K562 (cell line): ENCODE results near the gene BAD. TPM values are rescaled to one million over a fixed set of nuclear protein-coding genes. Genes with fewer than 3 reads are reported as not detected.

Experiments used
- CHD4 ChIP-seq: fragments of 200-600 bp; sonication (generic); IDR thresholded peaks from 3 replicates; pipeline ENCODE4 v1.6.1; 2012; ENCODE audit warnings: low read depth, mild to moderate bottlenecking, mixed read lengths, low read length, inconsistent platforms; ENCODE audit not compliant: insufficient read depth, insufficient replicate concordance, poor library complexity, severe bottlenecking
- IRF2 ChIP-seq: sonication (generic); formaldehyde crosslinking; IDR thresholded peaks from 2 replicates; pipeline ENCODE4 v1.8.1; 2022; ENCODE audit warnings: mild to moderate bottlenecking, missing genetic modification reagents
- PHF21A ChIP-seq: fragments of 450-650 bp; IDR thresholded peaks from 2 replicates; pipeline ENCODE4 v1.6.1; 2017; ENCODE audit warnings: low read depth, borderline replicate concordance
- SIN3B ChIP-seq: fragments of 450-650 bp; IDR thresholded peaks from 2 replicates; pipeline ENCODE4 v1.6.1; 2017; ENCODE audit warnings: low read depth, mild to moderate bottlenecking, moderate library complexity
- TFE3 ChIP-seq: fragments of 450-650 bp; formaldehyde crosslinking; IDR thresholded peaks from 2 replicates; pipeline ENCODE4 v1.4.0; 2020; ENCODE audit warnings: mild to moderate bottlenecking, mixed read lengths
- ZNF407 ChIP-seq: fragments of 450-650 bp; IDR thresholded peaks from 2 replicates; pipeline ENCODE4 v1.6.1; 2016; ENCODE audit warnings: low read depth
- ZSCAN29 ChIP-seq: fragments of 450-650 bp; IDR thresholded peaks from 2 replicates; pipeline ENCODE4 v1.6.1; 2017
- polyA plus RNA-seq, 8 experiments: library from polyadenylated mRNA; depleted of rRNA in 4 of 8; stranded (reverse) in 5 of 8; unstranded in 3 of 8; fragments of >200 nt; fragmentation: Nextera tagmentation in 2 of 8; fragmentation: Illumina TruSeq in 1 of 8; extraction: Ambion mirVana in 2 of 8; extraction: Trizol in 1 of 8; gene quantifications; 2 replicates each; pipeline versions ENCODE4 v1.2.1 to v1.2.3, GENCODE V29; 2011 to 2014; ENCODE audit warnings: inconsistent platforms in 1 of 8, missing spikeins in 1 of 8
- total RNA-seq, 7 experiments: library from RNA; depleted of rRNA in 6 of 7; stranded (reverse); fragments of >200 nt in 6 of 7; fragmentation: Illumina TruSeq in 2 of 7; extraction: Trizol in 2 of 7; gene quantifications; 2 replicates each; pipeline versions ENCODE4 v1.2.1 to v1.2.3, GENCODE V29; 2011 to 2021; ENCODE audit warnings: low replicate concordance in 1 of 7
- TF ChIP-seq, protein P1 (sequence below), 2 experiments: fragments of 450-650 bp; IDR thresholded peaks; 2 replicates each; pipeline ENCODE4 v1.6.1; 2016; ENCODE audit warnings: mild to moderate bottlenecking in 2 of 2, borderline replicate concordance in 1 of 2, low read depth in 1 of 2, moderate library complexity in 1 of 2

The BAD gene
- total and polyA plus RNA-seq, 9 of the 15 experiments (the other 6 are each of a cell fraction or from before 2014, with no cell fraction given) = 0.61 to 45.6 (median 11.8) TPM

DNA sequence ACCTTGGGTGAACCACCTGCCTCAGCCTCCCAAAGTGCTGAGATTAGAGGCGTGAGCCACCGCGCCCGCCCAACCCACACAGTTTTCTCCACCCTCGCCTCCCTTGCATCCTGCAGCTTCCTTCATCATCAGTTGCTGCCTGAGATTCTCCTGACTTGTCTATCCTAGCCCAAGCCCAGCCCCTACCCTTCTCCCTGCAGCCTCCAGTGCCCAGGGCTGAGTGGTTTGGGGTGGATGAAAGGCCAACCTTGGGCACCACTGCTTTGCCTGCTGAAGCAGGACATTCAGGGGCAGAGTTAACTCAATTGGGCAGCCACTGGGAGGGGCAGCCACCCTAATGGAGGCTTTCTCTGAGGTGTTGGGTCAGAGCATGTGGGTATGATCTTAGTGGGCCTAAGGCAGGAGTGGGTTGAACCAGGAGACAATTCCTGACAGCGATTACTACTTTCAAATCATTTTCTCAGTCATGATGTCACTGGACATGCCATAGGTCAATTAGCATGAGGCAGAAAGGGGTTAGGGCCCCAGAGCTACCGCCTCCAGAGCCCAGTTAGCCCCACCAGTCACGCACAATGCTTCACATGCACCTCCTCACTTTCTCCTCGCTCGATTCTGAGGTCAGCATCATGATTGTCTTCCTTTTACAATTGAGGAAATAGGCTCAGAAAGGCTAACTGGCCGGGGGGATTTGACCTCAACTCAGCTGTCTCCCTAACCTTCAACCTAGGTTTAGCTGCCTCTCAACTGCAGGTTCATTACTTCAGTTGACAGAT is 44.6 kb downstream of the BAD start (continued):
- no peak for TF ChIP-seq ZNF407
- no peak for TF ChIP-seq CHD4
- TF ChIP-seq, protein P1, sequence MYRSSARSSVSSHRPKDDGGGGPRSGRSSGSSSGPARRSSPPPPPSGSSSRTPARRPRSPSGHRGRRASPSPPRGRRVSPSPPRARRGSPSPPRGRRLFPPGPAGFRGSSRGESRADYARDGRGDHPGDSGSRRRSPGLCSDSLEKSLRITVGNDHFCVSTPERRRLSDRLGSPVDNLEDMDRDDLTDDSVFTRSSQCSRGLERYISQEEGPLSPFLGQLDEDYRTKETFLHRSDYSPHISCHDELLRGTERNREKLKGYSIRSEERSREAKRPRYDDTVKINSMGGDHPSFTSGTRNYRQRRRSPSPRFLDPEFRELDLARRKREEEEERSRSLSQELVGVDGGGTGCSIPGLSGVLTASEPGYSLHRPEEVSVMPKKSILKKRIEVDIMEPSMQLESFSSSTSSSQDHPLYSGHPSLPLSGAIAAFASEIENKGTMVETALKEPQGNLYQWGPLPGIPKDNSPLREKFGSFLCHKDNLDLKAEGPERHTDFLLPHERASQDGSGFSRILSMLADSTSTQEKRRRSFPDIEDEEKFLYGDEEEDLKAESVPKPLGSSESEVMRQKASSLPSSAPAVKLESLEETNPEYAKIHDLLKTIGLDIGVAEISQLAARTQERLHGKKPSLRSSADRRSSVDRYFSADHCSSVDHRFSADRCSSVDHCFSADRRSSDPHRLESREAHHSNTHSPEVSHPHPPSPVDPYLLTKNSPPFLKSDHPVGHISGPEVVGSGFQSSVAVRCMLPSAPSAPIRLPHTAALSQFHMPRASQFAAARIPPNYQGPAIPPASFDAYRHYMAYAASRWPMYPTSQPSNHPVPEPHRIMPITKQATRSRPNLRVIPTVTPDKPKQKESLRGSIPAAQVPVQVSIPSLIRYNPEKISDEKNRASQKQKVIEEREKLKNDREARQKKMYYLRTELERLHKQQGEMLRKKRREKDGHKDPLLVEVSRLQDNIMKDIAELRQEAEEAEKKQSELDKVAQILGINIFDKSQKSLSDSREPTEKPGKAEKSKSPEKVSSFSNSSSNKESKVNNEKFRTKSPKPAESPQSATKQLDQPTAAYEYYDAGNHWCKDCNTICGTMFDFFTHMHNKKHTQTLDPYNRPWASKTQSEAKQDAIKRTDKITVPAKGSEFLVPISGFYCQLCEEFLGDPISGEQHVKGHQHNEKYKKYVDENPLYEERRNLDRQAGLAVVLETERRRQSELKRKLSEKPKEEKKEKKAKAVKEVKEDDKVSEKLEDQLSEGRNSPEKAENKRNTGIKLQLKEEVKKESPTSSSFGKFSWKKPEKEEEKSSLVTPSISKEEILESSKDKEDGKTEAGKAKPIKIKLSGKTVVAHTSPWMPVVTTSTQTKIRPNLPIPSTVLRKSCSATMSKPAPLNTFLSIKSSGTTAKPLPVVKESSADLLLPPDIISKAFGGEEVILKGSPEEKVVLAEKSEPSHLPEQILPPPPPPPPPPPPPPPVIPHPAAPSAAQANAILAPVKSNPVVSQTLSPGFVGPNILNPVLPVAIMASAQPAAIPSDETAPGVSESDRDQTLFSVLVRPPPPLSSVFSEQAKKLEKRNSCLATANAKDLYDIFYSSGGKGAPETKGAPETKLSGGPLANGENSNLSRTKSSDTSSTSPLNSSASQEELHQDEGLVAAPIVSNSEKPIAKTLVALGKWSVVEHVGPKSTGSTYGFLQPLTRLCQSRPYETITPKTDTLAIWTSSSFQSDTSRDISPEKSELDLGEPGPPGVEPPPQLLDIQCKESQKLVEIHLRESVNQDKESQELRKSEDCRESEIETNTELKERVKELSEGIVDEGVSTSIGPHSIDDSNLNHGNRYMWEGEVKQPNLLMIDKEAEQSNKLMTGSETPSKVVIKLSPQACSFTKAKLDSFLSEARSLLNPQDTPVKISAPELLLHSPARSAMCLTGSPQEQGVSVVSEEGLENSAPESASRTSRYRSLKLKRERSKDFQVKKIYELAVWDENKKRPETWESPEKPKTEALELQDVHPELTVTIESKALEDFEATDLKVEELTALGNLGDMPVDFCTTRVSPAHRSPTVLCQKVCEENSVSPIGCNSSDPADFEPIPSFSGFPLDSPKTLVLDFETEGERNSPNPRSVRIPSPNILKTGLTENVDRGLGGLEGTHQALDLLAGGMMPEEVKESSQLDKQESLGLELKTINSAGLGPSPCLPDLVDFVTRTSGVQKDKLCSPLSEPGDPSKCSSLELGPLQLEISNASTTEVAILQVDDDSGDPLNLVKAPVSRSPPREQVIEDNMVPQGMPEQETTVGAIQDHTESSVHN (IDR thresholded peaks at IDR 0.05; ENCODE audit: borderline replicate concordance in 1 of 2, low read depth in 1 of 2) = no peak
- no peak for TF ChIP-seq SIN3B
- TF ChIP-seq PHF21A = no peak
- TF ChIP-seq TFE3 (CRISPR knock-in tag) = no peak
- TF ChIP-seq ZSCAN29 = no peak
- TF ChIP-seq IRF2 = no peak
